Peyer's patch (tissue), 4 donors: ENCODE data around the gene PIGZ. TPM values are rescaled to one million over a fixed set of nuclear protein-coding genes. Genes with fewer than 3 reads are reported as not detected.

Source experiments
- DNase-seq, 3 donors: peaks; one replicate each; pipeline ENCODE4 v3.0.0-alpha.2; 2017 to 2019
- H3K27ac ChIP-seq, 4 donors: fragments of 200-600 bp; sonication (generic); one replicate each; pipeline ENCODE4 v1.5.1; 2016 to 2019
- H3K27me3 ChIP-seq, 2 donors: fragments of 200-600 bp; sonication (generic); one replicate each; pipeline ENCODE4 v1.5.1; 2019
- H3K36me3 ChIP-seq, 3 donors: fragments of 200-600 bp; sonication (generic); one replicate each; pipeline ENCODE4 v1.5.1; 2016 to 2019
- H3K4me1 ChIP-seq, 4 donors: fragments of 200-600 bp; sonication (generic); one replicate each; pipeline ENCODE4 v1.5.1; 2016 to 2019
- H3K4me3 ChIP-seq, 4 donors: fragments of 200-600 bp; sonication (generic); 1 replicate in 3 of 4; 2 replicates in 1 of 4; pipeline ENCODE4 v1.5.1; 2016 to 2019; ENCODE audit warnings: mild to moderate bottlenecking in 1 of 4
- H3K9me3 ChIP-seq, 4 donors: fragments of 200-600 bp; sonication (generic); one replicate each; pipeline ENCODE4 v1.5.1; 2016 to 2019; ENCODE audit warnings: mild to moderate bottlenecking in 1 of 4
- CTCF ChIP-seq, 6 experiments: fragments of 450-650 bp in 4 of 6; fragments of 200-600 bp in 2 of 6; sonication (generic) in 1 of 6; IDR thresholded peaks; one replicate each; pipeline ENCODE4 v1.5.1; 2017 to 2019; ENCODE audit warnings: antibody characterized with exemption in 6 of 6, mild to moderate bottlenecking in 3 of 6, moderate library complexity in 1 of 6
- POLR2A ChIP-seq, 2 donors: fragments of 450-650 bp; IDR thresholded peaks; one replicate each; pipeline ENCODE4 v1.5.1; 2017; ENCODE audit warnings: antibody characterized with exemption in 2 of 2, mild to moderate bottlenecking in 2 of 2, moderate library complexity in 2 of 2
- total RNA-seq, 4 donors: library from RNA; depleted of rRNA; stranded (reverse); fragments of >200 nt; gene quantifications; one replicate each; pipeline ENCODE4 v1.1.0, GENCODE V29; 2016

PIGZ gene
- total RNA-seq, 4 donors from 2014 or later, result 5.0 to 212 (median 44.5) TPM

DNA sequence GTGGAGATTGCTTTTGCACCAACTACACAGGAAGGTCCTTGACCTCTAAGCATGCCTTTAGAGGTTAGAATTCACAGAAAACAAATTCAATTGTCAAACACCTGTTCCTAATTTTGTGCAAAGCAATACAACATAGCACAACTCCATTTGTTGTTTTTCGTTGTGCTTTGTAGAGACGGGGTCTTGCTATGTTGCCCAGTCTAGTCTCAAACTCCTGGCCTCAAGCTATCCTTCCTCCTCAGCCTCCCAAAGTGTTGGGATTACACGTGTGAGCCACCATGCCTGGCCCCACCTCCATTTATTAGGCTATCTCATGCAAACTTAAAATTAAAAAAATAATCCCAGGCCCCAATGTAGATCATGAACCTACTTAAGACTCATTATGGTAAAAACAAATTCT is 32.3 kb downstream of the PIGZ start:
- no peak for DNase-seq
- Histone ChIP-seq H3K27ac (no peak overlapping the region), H3K36me3 (peaks cover 0 to 76% (median 0%) of the 10 kb centered on the region in 3 donors), H3K27me3 (no peaks in the 10 kb centered on the region), H3K4me1 (peaks cover 0 to 20% (median 1%) of the 10 kb centered on the region in 4 donors), H3K9me3 (no peaks in the 10 kb centered on the region), H3K4me3 (no peak overlapping the region)
- TF ChIP-seq CTCF (IDR thresholded peaks at IDR 0.05) (no peak), POLR2A (IDR thresholded peaks at IDR 0.05) (no peak)

GRCh38 chr3:196932600-196932999 is 36.0 kb downstream of the PIGZ start:
- Histone ChIP-seq H3K36me3 (peaks cover 0 to 76% (median 0%) of the 10 kb centered on the region in 3 donors), H3K9me3 (no peaks in the 10 kb centered on the region), H3K27me3 (no peaks in the 10 kb centered on the region), H3K4me1 (no peaks in the 10 kb centered on the region), H3K27ac (peak overlapping the region in 2 of 4 donors; percentile 41 to 65), H3K4me3 (no peak overlapping the region)
- no peak for TF ChIP-seq POLR2A (IDR thresholded peaks at IDR 0.05)
- TF ChIP-seq CTCF (IDR thresholded peaks at IDR 0.05), result no peak
- peak in 1 of 3 donors; percentile 34 for DNase-seq

- Histone ChIP-seq H3K27me3 (no peaks in the 10 kb centered on the region), H3K36me3 (peaks cover 0 to 71% (median 0%) of the 10 kb centered on the region in 3 donors)
- TF ChIP-seq CTCF (IDR thresholded peaks at IDR 0.05) (no peak), POLR2A (IDR thresholded peaks at IDR 0.05) (no peak)
Measured at GRCh38 chr3:196931828-196932587, 36.6 kb downstream of the PIGZ start.

DNA sequence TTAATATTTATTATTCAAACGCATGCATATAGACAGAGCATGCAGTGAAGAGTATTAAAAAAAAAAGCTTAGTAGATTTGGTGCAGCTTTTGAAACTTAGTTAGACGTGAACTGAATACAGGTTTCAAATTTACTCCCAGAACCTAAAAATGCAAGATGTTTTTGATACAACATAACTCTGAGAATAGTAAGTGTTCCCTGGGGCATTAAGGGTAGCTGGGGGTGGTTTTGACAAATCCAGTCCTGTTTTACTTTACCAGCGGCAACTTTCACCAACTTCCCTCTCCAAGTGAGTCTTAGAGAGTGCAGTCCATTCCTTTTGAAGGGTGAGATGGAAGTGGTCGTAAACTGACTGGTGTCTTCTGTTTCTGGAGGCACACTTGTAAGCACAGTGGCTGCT is 37.5 kb downstream of the PIGZ start:
- H3K27me3 ChIP-seq, result no peaks in the 10 kb centered on the region
- H3K4me1 ChIP-seq, result no peaks in the 10 kb centered on the region
- TF ChIP-seq CTCF (IDR thresholded peaks at IDR 0.05) (no peak), POLR2A (IDR thresholded peaks at IDR 0.05) (no peak)
- H3K36me3 ChIP-seq, result peaks cover 0 to 62% (median 0%) of the 10 kb centered on the region in 3 donors
- no peaks in the 10 kb centered on the region for H3K9me3 ChIP-seq
- H3K4me3 ChIP-seq, result no peak overlapping the region
- H3K27ac ChIP-seq, result peak overlapping the region in 2 of 4 donors; percentile 41 to 65
- no peak for DNase-seq

More at GRCh38 chr3:196931828-196932587, 36.6 kb downstream of the PIGZ start:
- H3K4me3 ChIP-seq, result no peak overlapping the region
- peak overlapping the region in 2 of 4 donors; percentile 41 to 65 for H3K27ac ChIP-seq
- no peaks in the 10 kb centered on the region for H3K4me1 ChIP-seq
- H3K9me3 ChIP-seq, result no peaks in the 10 kb centered on the region
- DNase-seq, result peak in 2 of 3 donors; percentile 58 to 74

- H3K4me3 ChIP-seq, result no peak overlapping the region
- peaks cover 0 to 43% (median 0%) of the 10 kb centered on the region in 3 donors for H3K36me3 ChIP-seq
- no peak overlapping the region for H3K27ac ChIP-seq
- TF ChIP-seq CTCF (IDR thresholded peaks at IDR 0.05), result no peak
- no peak for TF ChIP-seq POLR2A (IDR thresholded peaks at IDR 0.05)
- no peaks in the 10 kb centered on the region for H3K4me1 ChIP-seq
- no peaks in the 10 kb centered on the region for H3K9me3 ChIP-seq
- H3K27me3 ChIP-seq, result no peaks in the 10 kb centered on the region
- DNase-seq, result no peak
Measured at GRCh38 chr3:196927571-196928453, 40.8 kb downstream of the PIGZ start.
